ENCODE results near the gene MMP11. TPM values are rescaled to one million over a fixed set of nuclear protein-coding genes. Genes with fewer than 3 reads are reported as not detected.

MMP11 gene
- total RNA-seq, 1 donor from 2014 or later: 12.2 TPM

DNA sequence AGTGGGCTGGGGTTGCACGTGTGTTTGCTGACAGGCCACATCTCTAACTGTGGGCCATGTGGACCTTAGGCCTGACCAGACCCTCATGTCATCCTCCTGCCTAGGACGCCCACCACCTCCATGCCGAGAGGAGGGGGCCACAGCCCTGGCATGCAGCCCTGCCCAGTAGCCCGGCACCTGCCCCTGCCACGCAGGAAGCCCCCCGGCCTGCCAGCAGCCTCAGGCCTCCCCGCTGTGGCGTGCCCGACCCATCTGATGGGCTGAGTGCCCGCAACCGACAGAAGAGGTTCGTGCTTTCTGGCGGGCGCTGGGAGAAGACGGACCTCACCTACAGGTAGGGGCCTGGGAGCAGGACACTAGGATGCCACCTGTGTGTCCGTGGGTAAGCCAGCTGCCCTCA lies 6.4 kb downstream of the MMP11 start:
- Mint-ChIP-seq H3K27ac (ENCODE audit: unreplicated experiment) (no peak overlapping the region), H3K36me3 (ENCODE audit: low read depth, unreplicated experiment) (peaks cover 9% of the 10 kb centered on the region), H3K27me3 (ENCODE audit: low read depth, unreplicated experiment) (peaks cover 18% of the 10 kb centered on the region), H3K4me3 (ENCODE audit: unreplicated experiment) (no peak overlapping the region), H3K9me3 (ENCODE audit: unreplicated experiment) (no peaks in the 10 kb centered on the region), H3K4me1 (ENCODE audit: low read depth, unreplicated experiment) (peaks cover 16% of the 10 kb centered on the region)
- no peaks in the 10 kb centered on the region for H4K20me1 ChIP-seq (ENCODE audit: insufficient read depth, low read length)
- FAIRE-seq (no peak), DNase-seq (ENCODE audit: low read depth) (no peak)
- H3K79me2 ChIP-seq (ENCODE audit: insufficient read depth, low read length): no peaks in the 10 kb centered on the region
- H3K27ac ChIP-seq (ENCODE audit: low read depth, low read length): no peak overlapping the region
- no peaks in the 10 kb centered on the region for H3K36me3 ChIP-seq (ENCODE audit: insufficient read depth, low read length)
- H3K9me3 ChIP-seq (ENCODE audit: insufficient read depth, low read depth, low read length): no peaks in the 10 kb centered on the region
- H3K9ac ChIP-seq (ENCODE audit: low read length): no peak overlapping the region
- H3K27me3 ChIP-seq (ENCODE audit: insufficient read depth, low read length): no peaks in the 10 kb centered on the region
- no peak overlapping the region for H2AFZ ChIP-seq (ENCODE audit: low read depth, low read length)
- TF ChIP-seq, protein P1, sequence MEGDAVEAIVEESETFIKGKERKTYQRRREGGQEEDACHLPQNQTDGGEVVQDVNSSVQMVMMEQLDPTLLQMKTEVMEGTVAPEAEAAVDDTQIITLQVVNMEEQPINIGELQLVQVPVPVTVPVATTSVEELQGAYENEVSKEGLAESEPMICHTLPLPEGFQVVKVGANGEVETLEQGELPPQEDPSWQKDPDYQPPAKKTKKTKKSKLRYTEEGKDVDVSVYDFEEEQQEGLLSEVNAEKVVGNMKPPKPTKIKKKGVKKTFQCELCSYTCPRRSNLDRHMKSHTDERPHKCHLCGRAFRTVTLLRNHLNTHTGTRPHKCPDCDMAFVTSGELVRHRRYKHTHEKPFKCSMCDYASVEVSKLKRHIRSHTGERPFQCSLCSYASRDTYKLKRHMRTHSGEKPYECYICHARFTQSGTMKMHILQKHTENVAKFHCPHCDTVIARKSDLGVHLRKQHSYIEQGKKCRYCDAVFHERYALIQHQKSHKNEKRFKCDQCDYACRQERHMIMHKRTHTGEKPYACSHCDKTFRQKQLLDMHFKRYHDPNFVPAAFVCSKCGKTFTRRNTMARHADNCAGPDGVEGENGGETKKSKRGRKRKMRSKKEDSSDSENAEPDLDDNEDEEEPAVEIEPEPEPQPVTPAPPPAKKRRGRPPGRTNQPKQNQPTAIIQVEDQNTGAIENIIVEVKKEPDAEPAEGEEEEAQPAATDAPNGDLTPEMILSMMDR (IDR thresholded peaks at IDR 0.05; ENCODE audit: insufficient read depth, low read depth, low read length): no peak
- no peak for TF ChIP-seq EZH2 (IDR thresholded peaks at IDR 0.05; ENCODE audit: insufficient read depth, low read length)
- H3K4me1 ChIP-seq (ENCODE audit: insufficient read depth, low read length): peaks cover 12% of the 10 kb centered on the region
- H3K4me3 ChIP-seq (ENCODE audit: insufficient read depth, low read depth, low read length): no peak overlapping the region
- no peak overlapping the region for H3K4me2 ChIP-seq (ENCODE audit: low read length)

DNA sequence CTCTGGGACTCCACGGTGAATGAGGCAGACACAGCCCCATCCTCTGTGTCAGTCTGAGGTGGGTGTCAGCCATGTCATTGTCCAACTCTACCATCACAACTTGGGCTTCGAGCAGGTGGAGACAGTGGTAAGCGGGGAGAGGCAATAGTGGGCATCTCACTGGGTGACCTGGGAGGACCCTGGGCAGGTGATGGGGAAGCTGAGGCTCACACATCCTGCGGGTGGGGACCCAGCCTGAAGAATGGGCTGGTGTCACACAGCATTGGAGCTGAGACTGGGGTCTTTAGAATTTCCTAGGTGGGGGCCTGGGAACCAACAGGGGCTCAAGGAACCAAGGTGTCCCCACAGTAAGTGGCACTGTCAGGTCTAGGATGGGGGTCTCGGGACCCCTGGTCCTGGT lies 7.1 kb downstream of the MMP11 start:
- DNase-seq (ENCODE audit: low read depth) (no peak), FAIRE-seq (no peak)
- H4K20me1 ChIP-seq (ENCODE audit: insufficient read depth, low read length): no peaks in the 10 kb centered on the region
- H3K9me3 ChIP-seq (ENCODE audit: insufficient read depth, low read depth, low read length): no peaks in the 10 kb centered on the region
- Mint-ChIP-seq H3K9me3 (ENCODE audit: unreplicated experiment) (no peaks in the 10 kb centered on the region), H3K4me1 (ENCODE audit: low read depth, unreplicated experiment) (peaks cover 17% of the 10 kb centered on the region), H3K4me3 (ENCODE audit: unreplicated experiment) (no peak overlapping the region), H3K36me3 (ENCODE audit: low read depth, unreplicated experiment) (peaks cover 9% of the 10 kb centered on the region), H3K27ac (ENCODE audit: unreplicated experiment) (no peak overlapping the region), H3K27me3 (ENCODE audit: low read depth, unreplicated experiment) (peaks cover 16% of the 10 kb centered on the region)
- TF ChIP-seq EZH2 (IDR thresholded peaks at IDR 0.05; ENCODE audit: insufficient read depth, low read length): no peak
- TF ChIP-seq, protein P1 (IDR thresholded peaks at IDR 0.05; ENCODE audit: insufficient read depth, low read depth, low read length): no peak
- no peak overlapping the region for H3K4me3 ChIP-seq (ENCODE audit: insufficient read depth, low read depth, low read length)
- no peak overlapping the region for H3K4me2 ChIP-seq (ENCODE audit: low read length)
- H3K79me2 ChIP-seq (ENCODE audit: insufficient read depth, low read length): no peaks in the 10 kb centered on the region
- H3K36me3 ChIP-seq (ENCODE audit: insufficient read depth, low read length): no peaks in the 10 kb centered on the region
- H3K27me3 ChIP-seq (ENCODE audit: insufficient read depth, low read length): no peaks in the 10 kb centered on the region
- no peak overlapping the region for H3K27ac ChIP-seq (ENCODE audit: low read depth, low read length)
- peaks cover 18% of the 10 kb centered on the region for H3K4me1 ChIP-seq (ENCODE audit: insufficient read depth, low read length)
- H2AFZ ChIP-seq (ENCODE audit: low read depth, low read length): no peak overlapping the region
- no peak overlapping the region for H3K9ac ChIP-seq (ENCODE audit: low read length)

DNA sequence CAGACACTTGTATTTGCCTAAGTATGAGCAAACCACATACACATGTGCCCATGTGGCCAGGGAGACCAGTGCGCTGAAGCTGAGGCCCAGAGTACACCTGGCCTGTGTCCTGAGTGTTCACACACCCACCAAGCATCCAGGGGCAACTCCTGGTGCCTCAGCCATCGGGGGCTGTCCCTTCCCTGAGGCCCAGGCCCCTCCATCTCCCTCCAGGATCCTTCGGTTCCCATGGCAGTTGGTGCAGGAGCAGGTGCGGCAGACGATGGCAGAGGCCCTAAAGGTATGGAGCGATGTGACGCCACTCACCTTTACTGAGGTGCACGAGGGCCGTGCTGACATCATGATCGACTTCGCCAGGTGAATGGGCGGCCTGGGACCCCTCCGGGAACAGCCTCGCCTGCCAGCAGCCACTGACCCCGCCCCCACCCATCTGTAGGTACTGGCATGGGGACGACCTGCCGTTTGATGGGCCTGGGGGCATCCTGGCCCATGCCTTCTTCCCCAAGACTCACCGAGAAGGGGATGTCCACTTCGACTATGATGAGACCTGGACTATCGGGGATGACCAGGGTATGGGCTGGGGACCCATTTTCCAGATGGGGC lies 7.6 kb downstream of the MMP11 start:
- H2AFZ ChIP-seq (ENCODE audit: low read depth, low read length): no peak overlapping the region
- Mint-ChIP-seq H3K4me3 (ENCODE audit: unreplicated experiment) (no peak overlapping the region), H3K4me1 (ENCODE audit: low read depth, unreplicated experiment) (peaks cover 12% of the 10 kb centered on the region), H3K27ac (ENCODE audit: unreplicated experiment) (no peak overlapping the region), H3K9me3 (ENCODE audit: unreplicated experiment) (no peaks in the 10 kb centered on the region), H3K27me3 (ENCODE audit: low read depth, unreplicated experiment) (peaks cover 14% of the 10 kb centered on the region), H3K36me3 (ENCODE audit: low read depth, unreplicated experiment) (peaks cover 9% of the 10 kb centered on the region)
- H3K27ac ChIP-seq (ENCODE audit: low read depth, low read length): no peak overlapping the region
- no peak overlapping the region for H3K4me2 ChIP-seq (ENCODE audit: low read length)
- no peak for FAIRE-seq
- H3K36me3 ChIP-seq (ENCODE audit: insufficient read depth, low read length): no peaks in the 10 kb centered on the region
- TF ChIP-seq EZH2 (IDR thresholded peaks at IDR 0.05; ENCODE audit: insufficient read depth, low read length): no peak
- TF ChIP-seq, protein P1 (IDR thresholded peaks at IDR 0.05; ENCODE audit: insufficient read depth, low read depth, low read length): no peak
- H3K4me1 ChIP-seq (ENCODE audit: insufficient read depth, low read length): peaks cover 18% of the 10 kb centered on the region
- H3K9me3 ChIP-seq (ENCODE audit: insufficient read depth, low read depth, low read length): no peaks in the 10 kb centered on the region
- H3K4me3 ChIP-seq (ENCODE audit: insufficient read depth, low read depth, low read length): no peak overlapping the region
- H3K27me3 ChIP-seq (ENCODE audit: insufficient read depth, low read length): no peaks in the 10 kb centered on the region
- no peaks in the 10 kb centered on the region for H3K79me2 ChIP-seq (ENCODE audit: insufficient read depth, low read length)
- no peak overlapping the region for H3K9ac ChIP-seq (ENCODE audit: low read length)
- no peaks in the 10 kb centered on the region for H4K20me1 ChIP-seq (ENCODE audit: insufficient read depth, low read length)
- DNase-seq (ENCODE audit: low read depth): no peak

Measured in astrocyte (in vitro differentiated cells and primary cell).